CD14-positive monocyte (primary cell): ENCODE measurements around the gene DGCR2. TPM values are rescaled to one million over a fixed set of nuclear protein-coding genes. Genes with fewer than 3 reads are reported as not detected.

Experiments
- DNase-seq, 3 donors: peaks; one replicate each; pipeline ENCODE4 v3.0.0-alpha.2; 2011 to 2022
- H2AFZ ChIP-seq: 2 replicates; pipeline ENCODE4 v1.6.0; 2012; ENCODE audit warnings: mild to moderate bottlenecking, low read depth, low read length, inconsistent platforms; ENCODE audit not compliant: insufficient read depth, poor library complexity, severe bottlenecking
- H3K27ac ChIP-seq, 2 donors: 1 replicate in 1 of 2; 2 replicates in 1 of 2; pipeline ENCODE4 v1.5.1; 2012 to 2013; ENCODE audit warnings: low read length in 2 of 2, control low read depth in 1 of 2, inconsistent platforms in 1 of 2, low read depth in 1 of 2, mild to moderate bottlenecking in 1 of 2
- H3K27me3 ChIP-seq, 2 donors: one replicate each; pipeline versions ENCODE4 v1.6.0 to v1.6.1; 2011 to 2013; ENCODE audit warnings: low read length in 2 of 2; ENCODE audit not compliant: control insufficient read depth in 2 of 2, insufficient read depth in 2 of 2
- H3K36me3 ChIP-seq, 2 donors: replicated peaks in 1 of 2; 1 replicate in 1 of 2; 2 replicates in 1 of 2; pipeline versions ENCODE4 v1.5.1 to v1.6.1; 2012 to 2013; ENCODE audit warnings: low read length in 2 of 2, control low read depth in 1 of 2, inconsistent platforms in 1 of 2, mild to moderate bottlenecking in 1 of 2; ENCODE audit not compliant: insufficient read depth in 2 of 2, control insufficient read depth in 1 of 2
- H3K4me1 ChIP-seq, 2 donors: 1 replicate in 1 of 2; 2 replicates in 1 of 2; pipeline versions ENCODE4 v1.5.1 to v1.6.1; 2012 to 2013; ENCODE audit warnings: low read length in 2 of 2, control low read depth in 1 of 2, inconsistent platforms in 1 of 2, mild to moderate bottlenecking in 1 of 2, moderate library complexity in 1 of 2; ENCODE audit not compliant: insufficient read depth in 2 of 2, control insufficient read depth in 1 of 2
- H3K4me2 ChIP-seq: replicated peaks from 2 replicates; pipeline ENCODE3; 2012; ENCODE audit warnings: low read length, moderate library complexity, mild to moderate bottlenecking; ENCODE audit not compliant: poor library complexity, severe bottlenecking; ENCODE audit errors: extremely low read depth
- H3K4me3 ChIP-seq, 3 experiments: fragments of 200-600 bp in 1 of 3; sonication (generic) in 1 of 3; replicated peaks in 1 of 3; 1 replicate in 2 of 3; 2 replicates in 1 of 3; pipeline ENCODE4 v1.5.1; 2011 to 2013; ENCODE audit warnings: low read length in 3 of 3, mild to moderate bottlenecking in 3 of 3, control low read depth in 2 of 3, low read depth in 2 of 3, inconsistent platforms in 1 of 3, moderate library complexity in 1 of 3
- H3K79me2 ChIP-seq: 2 replicates; pipeline ENCODE4 v1.6.0; 2012; ENCODE audit warnings: mild to moderate bottlenecking, control low read depth, inconsistent platforms, low read length, moderate library complexity; ENCODE audit not compliant: insufficient read depth
- H3K9ac ChIP-seq: 2 replicates; pipeline ENCODE4 v1.6.0; 2017; ENCODE audit warnings: low read length, mild to moderate bottlenecking; ENCODE audit not compliant: insufficient read depth, poor library complexity, severe bottlenecking
- H3K9me3 ChIP-seq, 2 donors: replicated peaks in 1 of 2; 1 replicate in 1 of 2; 2 replicates in 1 of 2; pipeline versions ENCODE4 v1.5.1 to v1.6.1; 2012 to 2013; ENCODE audit warnings: low read length in 2 of 2, control low read depth in 1 of 2; ENCODE audit not compliant: control insufficient read depth in 1 of 2, insufficient read depth in 1 of 2
- H4K20me1 ChIP-seq: 2 replicates; pipeline ENCODE4 v1.6.0; 2012; ENCODE audit warnings: mild to moderate bottlenecking, low read length, control low read depth, moderate library complexity; ENCODE audit not compliant: insufficient read depth
- H3K27ac Mint-ChIP-seq, 7 donors: one replicate each; pipeline ENCODE4 v1.8.0; 2020; ENCODE audit warnings: mild to moderate bottlenecking in 7 of 7, mixed read lengths in 7 of 7, moderate library complexity in 6 of 7, inconsistent platforms in 2 of 7
- H3K27me3 Mint-ChIP-seq, 3 donors: one replicate each; pipeline ENCODE4 v1.8.0; 2021 to 2022; ENCODE audit warnings: low read depth in 3 of 3, mild to moderate bottlenecking in 3 of 3, mixed read lengths in 3 of 3, moderate library complexity in 3 of 3, inconsistent platforms in 1 of 3
- H3K36me3 Mint-ChIP-seq, 2 donors: one replicate each; pipeline ENCODE4 v1.8.0; 2020; ENCODE audit warnings: mixed read lengths in 2 of 2, inconsistent platforms in 1 of 2, mild to moderate bottlenecking in 1 of 2
- H3K4me1 Mint-ChIP-seq: one replicate; pipeline ENCODE4 v1.8.0; 2020; ENCODE audit warnings: mild to moderate bottlenecking, mixed read lengths
- H3K4me3 Mint-ChIP-seq, 2 donors: one replicate each; pipeline ENCODE4 v1.8.0; 2020; ENCODE audit warnings: mild to moderate bottlenecking in 2 of 2, mixed read lengths in 2 of 2, moderate library complexity in 1 of 2
- H3K9me3 Mint-ChIP-seq, 7 donors: one replicate each; pipeline ENCODE4 v1.8.0; 2020 to 2022; ENCODE audit warnings: mixed read lengths in 7 of 7, mild to moderate bottlenecking in 6 of 7, moderate library complexity in 6 of 7, inconsistent platforms in 2 of 7
- WGBS: methylation state at CpG from one replicate; pipeline ENCODE4 v1.1.5; 2013; ENCODE audit warnings: missing lambda C conversion rate; ENCODE audit not compliant: insufficient coverage; 5-methylcytosine and 5-hydroxymethylcytosine counted together
- intact Hi-C, 2 donors: fragments of 100-400 bp; cut with micrococcal nuclease; formaldehyde crosslinking; loops; one replicate each; pipeline versions ENCODE4 v1.15.0 to v1.15.1; 2023
- polyA plus RNA-seq, 3 donors: library from polyadenylated mRNA; depleted of rRNA in 1 of 3; unstranded in 2 of 3; stranded (reverse) in 1 of 3; fragments of 300-500 nt in 2 of 3; fragments of >200 nt in 1 of 3; fragmentation: Illumina TruSeq in 2 of 3; gene quantifications; 1 replicate in 2 of 3; 2 replicates in 1 of 3; pipeline ENCODE4 v1.2.3, GENCODE V29; 2012 to 2021
- TF ChIP-seq, protein P1 (sequence below): fragments of 200-600 bp; IDR thresholded peaks from one replicate; pipeline ENCODE4 v1.8.0; 2022; ENCODE audit warnings: antibody characterized with exemption, mild to moderate bottlenecking

DGCR2 gene
- polyA plus RNA-seq, 3 donors, result 28.9 to 37.0 (median 36.2) TPM

DNA sequence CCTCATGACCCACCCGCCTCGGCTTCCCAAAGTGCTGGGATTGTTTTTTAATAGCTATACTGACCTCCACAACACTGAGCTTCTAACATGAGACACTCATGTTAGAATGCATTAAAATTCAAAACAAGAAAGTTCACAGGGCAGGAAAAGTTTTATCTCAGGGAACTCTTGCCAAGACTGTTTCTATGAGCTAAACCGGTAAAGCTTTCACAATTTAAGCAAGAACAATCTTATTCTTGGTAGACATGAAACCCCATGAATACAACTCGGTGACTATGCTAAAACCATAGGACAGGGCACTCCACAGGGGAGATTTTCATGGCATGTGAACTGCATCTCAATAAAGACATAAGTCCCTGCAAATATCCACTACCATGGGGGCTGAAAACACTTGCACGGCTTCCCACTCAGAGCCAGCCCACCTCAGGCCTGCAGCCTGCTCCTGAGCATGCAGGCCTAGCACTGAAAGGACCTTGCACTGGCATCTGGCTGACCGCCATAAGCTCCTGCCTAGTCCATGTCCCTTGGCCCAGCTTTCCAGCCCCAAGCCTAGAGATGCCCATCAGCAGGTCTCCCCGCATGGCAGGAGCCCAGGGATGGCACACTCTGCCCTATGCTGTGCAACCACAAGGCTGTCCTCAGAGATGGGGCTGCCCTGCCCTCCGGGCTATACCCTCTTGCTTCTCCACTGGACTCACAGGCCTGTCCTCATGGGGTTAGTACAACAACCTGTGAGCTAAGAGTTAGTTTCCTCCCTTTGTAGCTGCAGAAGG lies 58.4 kb downstream of the DGCR2 start:
- Mint-ChIP-seq H3K27ac (peak overlapping the region in 1 of 7 donors; percentile 65), H3K9me3 (peaks cover 0 to 1% (median 0%) of the 10 kb centered on the region in 7 donors), H3K4me3 (no peak overlapping the region), H3K36me3 (peaks cover 86 to 99% of the 10 kb centered on the region in 2 donors), H3K4me1 (no peaks in the 10 kb centered on the region), H3K27me3 (peaks cover 0 to 3% (median 0%) of the 10 kb centered on the region in 3 donors)
- no peak overlapping the region for H3K9ac ChIP-seq
- TF ChIP-seq, protein P1, sequence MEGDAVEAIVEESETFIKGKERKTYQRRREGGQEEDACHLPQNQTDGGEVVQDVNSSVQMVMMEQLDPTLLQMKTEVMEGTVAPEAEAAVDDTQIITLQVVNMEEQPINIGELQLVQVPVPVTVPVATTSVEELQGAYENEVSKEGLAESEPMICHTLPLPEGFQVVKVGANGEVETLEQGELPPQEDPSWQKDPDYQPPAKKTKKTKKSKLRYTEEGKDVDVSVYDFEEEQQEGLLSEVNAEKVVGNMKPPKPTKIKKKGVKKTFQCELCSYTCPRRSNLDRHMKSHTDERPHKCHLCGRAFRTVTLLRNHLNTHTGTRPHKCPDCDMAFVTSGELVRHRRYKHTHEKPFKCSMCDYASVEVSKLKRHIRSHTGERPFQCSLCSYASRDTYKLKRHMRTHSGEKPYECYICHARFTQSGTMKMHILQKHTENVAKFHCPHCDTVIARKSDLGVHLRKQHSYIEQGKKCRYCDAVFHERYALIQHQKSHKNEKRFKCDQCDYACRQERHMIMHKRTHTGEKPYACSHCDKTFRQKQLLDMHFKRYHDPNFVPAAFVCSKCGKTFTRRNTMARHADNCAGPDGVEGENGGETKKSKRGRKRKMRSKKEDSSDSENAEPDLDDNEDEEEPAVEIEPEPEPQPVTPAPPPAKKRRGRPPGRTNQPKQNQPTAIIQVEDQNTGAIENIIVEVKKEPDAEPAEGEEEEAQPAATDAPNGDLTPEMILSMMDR, result no peak
- H2AFZ ChIP-seq, result no peak overlapping the region
- no peaks in the 10 kb centered on the region for H3K9me3 ChIP-seq
- H3K4me1 ChIP-seq, result no peaks in the 10 kb centered on the region
- H3K79me2 ChIP-seq, result peaks cover 15% of the 10 kb centered on the region
- H3K4me3 ChIP-seq, result no peak overlapping the region
- intact Hi-C loops, result no loop called here
- no peak for DNase-seq
- peaks cover 98 to 100% of the 10 kb centered on the region in 2 donors for H3K36me3 ChIP-seq
- peaks cover 90% of the 10 kb centered on the region for H4K20me1 ChIP-seq
- 97% methylated on average over 3 of the region's 8 CpGs for WGBS
- H3K27me3 ChIP-seq, result no peaks in the 10 kb centered on the region
- H3K4me2 ChIP-seq, result no peak overlapping the region
- no peak overlapping the region for H3K27ac ChIP-seq

DNA sequence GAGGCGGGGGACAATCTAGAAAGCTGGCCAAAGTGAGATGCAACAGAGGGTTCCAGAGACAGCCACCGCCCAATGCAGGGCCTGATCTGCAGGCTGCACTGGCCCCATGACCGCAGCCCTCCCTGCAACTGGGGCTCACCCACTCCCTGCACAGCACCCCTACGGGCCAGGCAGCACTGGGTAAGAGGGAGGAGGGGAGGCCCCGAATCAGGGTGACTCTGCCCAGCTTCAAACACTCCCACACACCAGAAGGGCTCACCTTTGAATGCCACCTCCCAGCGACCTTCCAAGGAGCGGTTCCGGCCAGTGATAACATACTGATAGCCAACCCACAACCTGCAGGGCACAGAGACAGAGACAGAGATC lies 59.3 kb downstream of the DGCR2 start:
- DNase-seq, result no peak
- Mint-ChIP-seq H3K9me3 (peaks cover 0 to 1% (median 0%) of the 10 kb centered on the region in 7 donors), H3K4me3 (peak overlapping the region in 1 of 2 donors; percentile 9), H3K36me3 (peaks cover 85 to 99% of the 10 kb centered on the region in 2 donors), H3K27me3 (peaks cover 0 to 3% (median 0%) of the 10 kb centered on the region in 3 donors), H3K4me1 (no peaks in the 10 kb centered on the region), H3K27ac (peak overlapping the region in 3 of 7 donors; percentile 42 to 59 (median 46))
- no peaks in the 10 kb centered on the region for H3K4me1 ChIP-seq
- H3K27ac ChIP-seq, result peak overlapping the region in 1 of 2 donors; percentile 8
- H3K4me3 ChIP-seq, result no peak overlapping the region
- no peak overlapping the region for H3K9ac ChIP-seq
- no peaks in the 10 kb centered on the region for H3K27me3 ChIP-seq
- WGBS, result 100% methylated on average over 1 of the region's 8 CpGs
- peaks cover 7% of the 10 kb centered on the region for H3K79me2 ChIP-seq
- TF ChIP-seq, protein P1, result no peak
- intact Hi-C loops, result no loop called here
- peaks cover 90% of the 10 kb centered on the region for H4K20me1 ChIP-seq
- H3K4me2 ChIP-seq, result no peak overlapping the region
- H3K9me3 ChIP-seq, result no peaks in the 10 kb centered on the region
- no peak overlapping the region for H2AFZ ChIP-seq
- peaks cover 97 to 100% of the 10 kb centered on the region in 2 donors for H3K36me3 ChIP-seq
